Epithelial cell of proximal tubule (primary cell): Measurements from ENCODE around the gene ANKRD33B. TPM values are rescaled to one million over a fixed set of nuclear protein-coding genes. Genes with fewer than 3 reads are reported as not detected.

Experiments used
- DNase-seq: peaks from one replicate; pipeline ENCODE4 v3.0.0-alpha.2; 2011; ENCODE audit warnings: low read depth
- H3K4me3 ChIP-seq: 2 replicates; pipeline ENCODE4 v1.5.1; 2011; ENCODE audit warnings: low read depth, mild to moderate bottlenecking, low read length
- CTCF ChIP-seq: conservative IDR thresholded peaks from 2 replicates; pipeline ENCODE4 v1.5.1; 2012; ENCODE audit warnings: low read depth, mild to moderate bottlenecking, low read length
- total RNA-seq: library from RNA; depleted of rRNA; stranded (reverse); fragments of >200 nt; gene quantifications from 2 replicates; pipeline ENCODE4 v1.2.3, GENCODE V29; 2015

The ANKRD33B gene
- total RNA-seq, 1 donor from 2014 or later: 2.3 TPM

GRCh38 chr5:10559151-10559550, 4.7 kb upstream of the ANKRD33B start:
- DNase-seq: no peak
- no peak for TF ChIP-seq CTCF
- H3K4me3 ChIP-seq: no peak overlapping the region

GRCh38 chr5:10559871-10560270, 4.0 kb upstream of the ANKRD33B start:
- TF ChIP-seq CTCF: no peak
- no peak for DNase-seq

GRCh38 chr5:10562201-10563109, 1.4 kb upstream of the ANKRD33B start:
- TF ChIP-seq CTCF: no peak
- DNase-seq: no peak
- H3K4me3 ChIP-seq: peak overlapping the region; percentile 83

More at GRCh38 chr5:10559871-10560270, 4.0 kb upstream of the ANKRD33B start:
- H3K4me3 ChIP-seq: no peak overlapping the region

GRCh38 chr5:10563110-10563944, 543 bp upstream of the ANKRD33B start:
- DNase-seq: no peak
- TF ChIP-seq CTCF: no peak
- peak overlapping the region; percentile 83 for H3K4me3 ChIP-seq

- TF ChIP-seq CTCF: no peak
Measured at GRCh38 chr5:10564838-10565784, 1.2 kb downstream of the ANKRD33B start.

More at GRCh38 chr5:10564838-10565784, 1.2 kb downstream of the ANKRD33B start:
- DNase-seq: no peak
- H3K4me3 ChIP-seq: peak overlapping the region; percentile 83
